GM23338 (cell line): ENCODE results near the gene SULT6B1. TPM values are rescaled to one million over a fixed set of nuclear protein-coding genes. Genes with fewer than 3 reads are reported as not detected.

Source experiments
- ATAC-seq: fragments of 200-7000 bp; cut with Tn5 transposase; 3 replicates; pipeline ENCODE4 v1.9.1; 2020
- DNase-seq: peaks from one replicate; pipeline ENCODE4 v3.0.0-alpha.2; 2015; ENCODE audit warnings: low spot score
- H2AFZ ChIP-seq: fragments of 200-600 bp; sonication (generic); 2 replicates; pipeline ENCODE4 v1.8.0; 2016; ENCODE audit warnings: antibody characterized with exemption, mild to moderate bottlenecking, moderate library complexity
- H3F3A ChIP-seq: fragments of 200-600 bp; sonication (generic); replicated peaks from 2 replicates; pipeline ENCODE4 v1.8.0; 2017; ENCODE audit warnings: antibody characterized with exemption, mixed run types, low read depth
- H3K27ac ChIP-seq: fragments of 200-600 bp; sonication (generic); 2 replicates; pipeline ENCODE4 v1.6.1; 2016; ENCODE audit warnings: low read depth
- H3K27me3 ChIP-seq: fragments of 200-600 bp; sonication (generic); 2 replicates; pipeline ENCODE4 v1.8.0; 2016; ENCODE audit warnings: mild to moderate bottlenecking, mixed run types, moderate library complexity; ENCODE audit not compliant: insufficient read depth
- H3K36me3 ChIP-seq: fragments of 200-600 bp; sonication (generic); 2 replicates; pipeline ENCODE4 v1.8.0; 2016; ENCODE audit warnings: mild to moderate bottlenecking; ENCODE audit not compliant: insufficient read depth
- H3K4me1 ChIP-seq: fragments of 200-600 bp; sonication (generic); 2 replicates; pipeline ENCODE4 v1.8.0; 2016; ENCODE audit warnings: mild to moderate bottlenecking, moderate library complexity; ENCODE audit not compliant: insufficient read depth
- H3K4me2 ChIP-seq: fragments of 200-600 bp; sonication (generic); 2 replicates; pipeline ENCODE4 v1.7.1; 2017; ENCODE audit warnings: mixed run types
- H3K4me3 ChIP-seq: fragments of 200-600 bp; sonication (generic); 2 replicates; pipeline ENCODE4 v1.6.1; 2016; ENCODE audit warnings: mixed run types
- H3K79me2 ChIP-seq: fragments of 200-600 bp; sonication (generic); replicated peaks from 2 replicates; pipeline ENCODE4 v1.8.0; 2017; ENCODE audit warnings: mild to moderate bottlenecking; ENCODE audit not compliant: insufficient read depth
- H3K9me2 ChIP-seq: fragments of 200-600 bp; sonication (generic); 2 replicates; pipeline ENCODE4 v1.8.0; 2017; ENCODE audit not compliant: insufficient read depth
- H4K20me1 ChIP-seq: fragments of 200-600 bp; sonication (generic); replicated peaks from 2 replicates; pipeline ENCODE4 v1.8.0; 2017; ENCODE audit warnings: mild to moderate bottlenecking; ENCODE audit not compliant: insufficient read depth
- H3K27ac Mint-ChIP-seq: 2 replicates; pipeline ENCODE4 v1.8.0; 2020; ENCODE audit warnings: inconsistent platforms, mild to moderate bottlenecking, moderate library complexity, mixed read lengths
- H3K27me3 Mint-ChIP-seq: 3 replicates; pipeline ENCODE4 v1.8.0; 2022; ENCODE audit warnings: low read depth, mild to moderate bottlenecking, moderate library complexity, mixed read lengths, inconsistent platforms; ENCODE audit not compliant: insufficient read depth, poor library complexity
- H3K36me3 Mint-ChIP-seq: 3 replicates; pipeline ENCODE4 v1.8.0; 2021; ENCODE audit warnings: low read depth, mild to moderate bottlenecking, inconsistent platforms, moderate library complexity, mixed read lengths
- H3K4me1 Mint-ChIP-seq: 3 replicates; pipeline ENCODE4 v1.8.0; 2020; ENCODE audit warnings: mild to moderate bottlenecking, inconsistent platforms, mixed read lengths
- H3K4me3 Mint-ChIP-seq: 3 replicates; pipeline ENCODE4 v1.8.0; 2021; ENCODE audit warnings: moderate library complexity, mild to moderate bottlenecking, inconsistent platforms, mixed read lengths
- H3K9me3 Mint-ChIP-seq: 3 replicates; pipeline ENCODE4 v1.8.0; 2020; ENCODE audit warnings: moderate library complexity, mild to moderate bottlenecking, inconsistent platforms, mixed read lengths
- CREB1 ChIP-seq: fragments of 250-450 bp; sonication (Bioruptor Pico); IDR thresholded peaks from 2 replicates; pipeline ENCODE4 v1.5.0; 2020; ENCODE audit warnings: low read depth, mild to moderate bottlenecking, moderate library complexity
- CTCF ChIP-seq, 2 experiments: fragments of 200-600 bp in 1 of 2; sonication (generic) in 1 of 2; conservative IDR thresholded peaks; 2 replicates each; pipeline versions ENCODE4 v1.5.1 to v1.6.1; 2016 to 2017; ENCODE audit warnings: antibody characterized with exemption in 2 of 2, low read depth in 2 of 2, mild to moderate bottlenecking in 2 of 2, moderate library complexity in 1 of 2
- EZH2 ChIP-seq: fragments of 200-600 bp; sonication (generic); IDR thresholded peaks from one replicate; pipeline ENCODE4 v1.8.0; 2017; ENCODE audit warnings: antibody characterized with exemption, mild to moderate bottlenecking, low read depth; ENCODE audit not compliant: unreplicated experiment
- EZH2phosphoT487 ChIP-seq: fragments of 200-600 bp; sonication (generic); IDR thresholded peaks from one replicate; pipeline ENCODE4 v1.8.1; 2018; ENCODE audit warnings: antibody characterized with exemption; ENCODE audit not compliant: unreplicated experiment
- POLR2AphosphoS5 ChIP-seq: IDR thresholded peaks from 2 replicates; pipeline ENCODE4 v1.6.1; 2016; ENCODE audit warnings: antibody characterized with exemption, low read depth
- REST ChIP-seq: IDR thresholded peaks from one replicate; pipeline ENCODE4 v1.6.1; 2018; ENCODE audit warnings: antibody characterized with exemption; ENCODE audit not compliant: unreplicated experiment
- STAT1 ChIP-seq: IDR thresholded peaks from one replicate; pipeline ENCODE4 v1.6.1; 2016; ENCODE audit warnings: antibody characterized with exemption; ENCODE audit not compliant: unreplicated experiment
- ZNF114 ChIP-seq: fragments of 250-450 bp; sonication (Bioruptor Pico); IDR thresholded peaks from 2 replicates; pipeline ENCODE4 v1.5.0; 2020; ENCODE audit warnings: mild to moderate bottlenecking, moderate library complexity
- ZNF462 ChIP-seq: fragments of 250-450 bp; sonication (Bioruptor Pico); IDR thresholded peaks from 2 replicates; pipeline ENCODE4 v1.5.0; 2020; ENCODE audit warnings: mild to moderate bottlenecking, moderate library complexity
- polyA plus RNA-seq: library from polyadenylated mRNA; unstranded; fragments of >200 nt; fragmentation: Nextera tagmentation; extraction: Ambion mirVana; gene quantifications from 2 replicates; pipeline ENCODE4 v1.2.1, GENCODE V29; 2016
- total RNA-seq: library from RNA; depleted of rRNA; stranded (reverse); fragments of >200 nt; shearing (Covaris generic); gene quantifications from 2 replicates; pipeline ENCODE4 v1.2.3, GENCODE V29; 2014

SULT6B1 gene
- total and polyA plus RNA-seq, 2 experiments from 2014 or later: not detected

GRCh38 chr2:37211939-37212338 is 23.5 kb upstream of the SULT6B1 start:
- TF ChIP-seq ZNF462: no peak
- TF ChIP-seq ZNF114 (CRISPR knock-in tag): no peak
- ATAC-seq: no peak
- H3K4me2 ChIP-seq: no peak overlapping the region
- peaks cover 6% of the 10 kb centered on the region for H3K27me3 Mint-ChIP-seq
- no peak overlapping the region for H2AFZ ChIP-seq
- H3K36me3 Mint-ChIP-seq: peaks cover 93% of the 10 kb centered on the region
- 0 out of 2 replicates have a peak overlapping the region, but pooled peaks have one; percentile 10 for H3K27ac ChIP-seq
- H3K4me1 Mint-ChIP-seq: peaks cover 15% of the 10 kb centered on the region
- no peaks in the 10 kb centered on the region for H3K4me1 ChIP-seq
- H3K27me3 ChIP-seq: no peaks in the 10 kb centered on the region
- H3K79me2 ChIP-seq: peaks cover 58% of the 10 kb centered on the region
- H3K9me3 Mint-ChIP-seq: peaks cover 39% of the 10 kb centered on the region
- H3K4me3 Mint-ChIP-seq: no peak overlapping the region
- no peak overlapping the region for H3K27ac Mint-ChIP-seq
- no peaks in the 10 kb centered on the region for H4K20me1 ChIP-seq
- peaks cover 3% of the 10 kb centered on the region; the same call in 1 of the 2 replicates for H3F3A ChIP-seq
- peaks cover 92% of the 10 kb centered on the region for H3K36me3 ChIP-seq
- H3K4me3 ChIP-seq: no peak overlapping the region
- no peak for DNase-seq
- no peaks in the 10 kb centered on the region for H3K9me2 ChIP-seq

- Histone ChIP-seq H3K27me3 (no peaks in the 10 kb centered on the region), H3K9me2 (no peaks in the 10 kb centered on the region), H3K36me3 (peaks cover 89% of the 10 kb centered on the region), H3K27ac (peak overlapping the region; percentile 18; the same call in 1 of the 2 replicates), H3K4me3 (no peak overlapping the region), H3K4me2 (no peak overlapping the region), H3F3A (no peaks in the 10 kb centered on the region), H3K4me1 (no peaks in the 10 kb centered on the region), H2AFZ (no peak overlapping the region), H4K20me1 (no peaks in the 10 kb centered on the region), H3K79me2 (peaks cover 58% of the 10 kb centered on the region)
- ATAC-seq (no peak), DNase-seq (no peak)
- Mint-ChIP-seq H3K27me3 (peaks cover 10% of the 10 kb centered on the region), H3K27ac (no peak overlapping the region), H3K4me3 (no peak overlapping the region), H3K36me3 (peaks cover 93% of the 10 kb centered on the region), H3K4me1 (peaks cover 21% of the 10 kb centered on the region), H3K9me3 (peaks cover 47% of the 10 kb centered on the region)
- TF ChIP-seq EZH2 (no peak), REST (no peak), CREB1 (no peak), CTCF (conservative IDR thresholded peaks at IDR 0.05; ENCODE audit: low read depth in 2 of 2) (no peak), STAT1 (no peak), EZH2phosphoT487 (no peak), ZNF114 (CRISPR knock-in tag) (no peak), POLR2AphosphoS5 (no peak)
Measured at GRCh38 chr2:37211212-37211611, 22.7 kb upstream of the SULT6B1 start.
